Adrenal gland (tissue), 5 donors: ENCODE measurements around the gene BPIFB4.
"Not testable (repeated sequence)": the region's sequence is repeated elsewhere in the genome, so short reads cannot be mapped to it uniquely, and the experiment has no call there.

Source experiments
- CTCF ChIP-seq, 6 experiments: fragments of 450-650 bp in 4 of 6; fragments of 200-600 bp in 2 of 6; sonication (generic) in 1 of 6; IDR thresholded peaks; 1 replicate in 5 of 6; 2 replicates in 1 of 6; pipeline versions ENCODE4 v1.5.1 to v1.8.0; 2016 to 2021; ENCODE audit warnings: antibody characterized with exemption in 6 of 6, mild to moderate bottlenecking in 2 of 6, moderate library complexity in 1 of 6
- POLR2A ChIP-seq, 2 donors: fragments of 450-650 bp; IDR thresholded peaks; one replicate each; pipeline ENCODE4 v1.6.1; 2017; ENCODE audit warnings: antibody characterized with exemption in 2 of 2, mild to moderate bottlenecking in 2 of 2, moderate library complexity in 1 of 2
- donor health status: DM: no; HTN: no; CAD: no.

- not testable (repeated sequence) for TF ChIP-seq POLR2A, CTCF (IDR thresholded peaks at IDR 0.05)
Measured at GRCh38 chr20:33122297-33122696, 42.9 kb downstream of the BPIFB4 start.
